AG04450 (cell line): ENCODE results near the gene MATN4. TPM values are rescaled to one million over a fixed set of nuclear protein-coding genes. Genes with fewer than 3 reads are reported as not detected.

Experiments
- CTCF ChIA-PET: fragments of 300-600, 350-600 bp; formaldehyde crosslinking; extraction: SDS; loops from one replicate; lab custom pipeline; 2022; ENCODE audit warnings: antibody characterized with exemption, inconsistent platforms; lab: Charles Lee
- POLR2A ChIA-PET: fragments of 350-600 bp; formaldehyde crosslinking; extraction: SDS; loops from one replicate; lab custom pipeline; 2021; ENCODE audit warnings: antibody characterized with exemption, inconsistent platforms; lab: Yijun Ruan, JAX
- DNase-seq: peaks from one replicate; pipeline ENCODE4 v3.0.0-alpha.2; 2011; ENCODE audit warnings: low read depth, low spot score
- H3K27ac ChIP-seq: one replicate; pipeline ENCODE4 v1.5.1; 2012; ENCODE audit warnings: low read depth, low read length, control low read depth
- H3K27me3 ChIP-seq: one replicate; pipeline ENCODE4 v1.6.0; 2012; ENCODE audit warnings: low read length; ENCODE audit not compliant: control insufficient read depth, insufficient read depth
- H3K4me3 ChIP-seq: 2 replicates; pipeline ENCODE4 v1.5.1; 2011; ENCODE audit warnings: mild to moderate bottlenecking, low read depth, low read length, control low read depth
- H3K9me3 ChIP-seq: 2 replicates; pipeline ENCODE4 v1.5.1; 2012; ENCODE audit warnings: low read length; ENCODE audit not compliant: control insufficient read depth, insufficient read depth
- CTCF ChIP-seq: IDR thresholded peaks from 2 replicates; pipeline ENCODE4 v1.5.1; 2011; ENCODE audit warnings: low read depth, low read length, control low read depth, inconsistent platforms
- polyA plus RNA-seq: library from polyadenylated mRNA; depleted of rRNA; stranded (reverse); fragments of >200 nt; gene quantifications from 2 replicates; pipeline ENCODE4 v1.2.3, GENCODE V29; 2011

The MATN4 gene
- polyA plus RNA-seq, 1 experiment = not detected

GRCh38 chr20:45306431-45306982 is 1.6 kb downstream of the MATN4 start, which contains the start of gene RBPJL:
RBPJL (plus strand) TSS chr20:45306840; CDS start chr20:45306923, 83 bp downstream.
- CTCF ChIA-PET = interaction anchor here (0.6 to 1.3 kb wide), 3 partner anchors 16 to 480 kb away, joined by 3 to 5 read pairs (median 5); no protein-coding TSS in a partner anchor
- POLR2A ChIA-PET = no interaction called here
- peak; percentile 81 for TF ChIP-seq CTCF
- no peak for DNase-seq
- H3K9me3 ChIP-seq = peaks cover 4% of the 10 kb centered on the region; the same call in 1 of the 2 replicates
- peaks cover 32% of the 10 kb centered on the region for H3K27me3 ChIP-seq
- H3K27ac ChIP-seq = no peak within 1 kb of the TSS
- H3K4me3 ChIP-seq = no peak within 1 kb of the TSS

GRCh38 chr20:45305262-45305661 is 2.8 kb downstream of the MATN4 start:
- ChIA-PET POLR2A (no interaction called here), CTCF (interaction anchor here (0.6 to 6.6 kb wide), 5 partner anchors 12 to 466 kb away, joined by 4 to 96 read pairs (median 5); no protein-coding TSS in a partner anchor)
- peak; percentile 17; the same call in 1 of the 2 replicates for TF ChIP-seq CTCF
- H3K4me3 ChIP-seq = no peak overlapping the region
- no peak for DNase-seq
- H3K27me3 ChIP-seq = peaks cover 32% of the 10 kb centered on the region
- peaks cover 4% of the 10 kb centered on the region; the same call in 1 of the 2 replicates for H3K9me3 ChIP-seq
- no peak overlapping the region for H3K27ac ChIP-seq

GRCh38 chr20:45304464-45304999 is 3.6 kb downstream of the MATN4 start:
- H3K27ac ChIP-seq = no peak overlapping the region
- no peak overlapping the region for H3K4me3 ChIP-seq
- no peak for TF ChIP-seq CTCF
- ChIA-PET POLR2A (no interaction called here), CTCF (interaction anchor here (1.1 to 6.6 kb wide), 4 partner anchors 8 to 260 kb away, joined by 3 to 96 read pairs (median 7); no protein-coding TSS in a partner anchor)
- peaks cover 4% of the 10 kb centered on the region; the same call in 1 of the 2 replicates for H3K9me3 ChIP-seq
- no peak for DNase-seq
- H3K27me3 ChIP-seq = peaks cover 32% of the 10 kb centered on the region

- Histone ChIP-seq H3K27me3 (peaks cover 32% of the 10 kb centered on the region), H3K27ac (no peak overlapping the region), H3K4me3 (no peak overlapping the region), H3K9me3 (peaks cover 4% of the 10 kb centered on the region; the same call in 1 of the 2 replicates)
- TF ChIP-seq CTCF = no peak
- ChIA-PET CTCF (interaction anchor here (1.1 to 6.6 kb wide), 6 partner anchors 9 to 467 kb away, joined by 3 to 96 read pairs (median 10); no protein-coding TSS in a partner anchor), POLR2A (interaction anchor here (0.6 kb wide), 1 partner anchor 23 kb away, joined by 3 read pairs; no protein-coding TSS in a partner anchor)
- DNase-seq = no peak
Measured at GRCh38 chr20:45303586-45304463, 4.3 kb downstream of the MATN4 start.
